HG02870 (cell line): ENCODE results near the gene OR10A3.
"Not testable (repeated sequence)": the region's sequence is repeated elsewhere in the genome, so short reads cannot be mapped to it uniquely, and the experiment has no call there.

Experiments
- ATAC-seq: cut with Tn5 transposase; IDR thresholded peaks from one replicate; pipeline ENCODE4 v1.9.1; 2021; ENCODE audit warnings: mild to moderate bottlenecking, moderate library complexity; ENCODE audit not compliant: unreplicated experiment

Gene OR10A3

DNA sequence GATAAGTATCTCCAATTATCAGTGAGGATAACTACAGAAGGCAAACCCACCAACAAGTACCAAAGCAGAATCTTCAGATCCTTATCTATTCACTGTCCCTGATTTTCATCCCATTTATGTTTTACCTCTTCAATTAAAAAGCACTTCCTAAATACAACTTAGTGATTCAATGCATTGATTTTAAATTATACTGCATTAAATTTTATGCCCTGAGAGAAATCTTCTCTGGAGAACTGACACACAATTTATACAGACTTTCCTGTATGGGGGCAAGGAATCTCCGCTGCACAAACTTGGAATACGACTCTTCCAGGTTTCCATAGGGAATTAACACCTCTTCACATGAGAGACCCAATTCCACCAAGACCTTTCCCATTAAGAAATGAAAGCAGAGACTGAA lies at the start of gene OR10A3:
Gene OR10A3, minus strand, starts transcription at position 101 of the 400 bp plus-strand sequence. CDS start 2,188 bp downstream, outside the sequence.
- ATAC-seq: no peak

GRCh38 chr11:7987560-7987883 lies 46.0 kb upstream of the OR10A3 start:
- not testable (repeated sequence) for ATAC-seq

DNA sequence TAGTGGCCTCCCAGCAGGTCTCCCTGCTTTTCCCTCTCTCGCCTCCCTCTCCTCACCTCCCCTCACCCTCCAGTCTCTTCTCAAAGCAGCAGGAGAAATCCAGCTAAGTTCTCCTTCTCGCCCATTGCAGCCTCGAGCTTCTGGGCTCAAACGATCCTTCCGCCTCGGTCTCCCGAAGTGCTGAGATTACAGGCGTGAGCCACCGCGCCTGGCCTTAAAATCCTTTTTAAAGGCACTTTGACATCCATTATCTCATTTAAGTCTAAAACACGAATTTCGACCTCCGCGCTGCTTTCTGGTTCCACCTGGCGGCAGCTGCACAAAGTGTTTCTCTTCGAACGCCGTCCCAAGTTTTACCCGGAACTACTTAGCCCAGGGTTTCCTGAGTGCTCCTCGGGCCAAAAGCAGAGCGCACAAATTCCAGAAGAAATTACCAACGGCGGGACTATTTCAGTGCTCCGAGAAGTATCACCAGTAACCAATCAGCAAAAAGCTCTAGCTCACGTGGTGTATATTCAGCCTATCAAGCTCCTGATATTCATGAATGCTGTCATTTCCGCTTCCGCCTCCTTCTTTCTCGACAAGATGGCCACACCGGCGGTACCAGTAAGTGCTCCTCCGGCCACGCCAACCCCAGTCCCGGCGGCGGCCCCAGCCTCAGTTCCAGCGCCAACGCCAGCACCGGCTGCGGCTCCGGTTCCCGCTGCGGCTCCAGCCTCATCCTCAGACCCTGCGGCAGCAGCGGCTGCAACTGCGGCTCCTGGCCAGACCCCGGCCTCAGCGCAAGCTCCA lies 45.5 kb upstream of the OR10A3 start, which contains the start of gene EIF3F:
Gene EIF3F, plus strand, starts transcription at position 570 of the 792 bp plus-strand sequence. Its CDS starts 16 bp downstream, at position 586.
- peak; percentile 97 for ATAC-seq

DNA sequence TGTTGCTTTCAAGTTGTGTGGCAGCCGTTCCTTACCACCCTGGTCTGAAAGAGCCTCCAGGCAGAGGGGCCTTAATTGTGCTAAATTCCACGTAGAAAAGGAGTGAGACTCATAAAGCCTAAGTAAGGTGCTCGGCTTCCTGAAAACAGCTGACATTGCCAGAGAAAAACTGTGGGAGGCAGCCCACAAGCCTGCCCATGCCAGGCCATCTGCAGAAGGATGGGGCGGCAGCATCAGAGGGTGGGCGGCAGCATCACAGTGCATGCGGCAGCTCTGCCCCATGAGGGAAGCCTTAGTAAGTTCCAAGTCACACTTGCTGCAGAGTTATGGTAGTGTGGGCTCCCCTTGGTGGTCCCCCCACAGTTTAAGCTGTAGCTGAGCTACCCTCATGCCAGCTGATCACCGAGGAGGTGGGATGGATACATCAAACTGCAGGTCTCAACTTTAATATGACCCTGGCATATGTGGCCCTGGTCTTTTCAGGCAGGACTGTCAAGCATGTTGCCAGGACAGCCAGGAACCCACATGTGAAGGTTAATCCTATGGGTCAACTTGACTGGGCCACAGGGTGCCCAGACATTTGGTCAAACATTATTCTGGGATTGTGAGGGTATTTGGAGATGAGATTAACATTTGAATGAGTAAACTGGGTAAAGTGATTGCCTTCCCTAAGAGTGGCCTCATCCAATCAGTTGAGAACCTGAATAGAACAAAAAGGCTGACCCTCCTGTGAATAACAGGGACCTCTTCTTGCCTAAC lies 42.5 kb upstream of the OR10A3 start:
- no peak for ATAC-seq

GRCh38 chr11:7982582-7983119 lies 41.1 kb upstream of the OR10A3 start:
- ATAC-seq: no peak

- no peak for ATAC-seq
Observed at GRCh38 chr11:7981619-7982157, 40.2 kb upstream of the OR10A3 start.

DNA sequence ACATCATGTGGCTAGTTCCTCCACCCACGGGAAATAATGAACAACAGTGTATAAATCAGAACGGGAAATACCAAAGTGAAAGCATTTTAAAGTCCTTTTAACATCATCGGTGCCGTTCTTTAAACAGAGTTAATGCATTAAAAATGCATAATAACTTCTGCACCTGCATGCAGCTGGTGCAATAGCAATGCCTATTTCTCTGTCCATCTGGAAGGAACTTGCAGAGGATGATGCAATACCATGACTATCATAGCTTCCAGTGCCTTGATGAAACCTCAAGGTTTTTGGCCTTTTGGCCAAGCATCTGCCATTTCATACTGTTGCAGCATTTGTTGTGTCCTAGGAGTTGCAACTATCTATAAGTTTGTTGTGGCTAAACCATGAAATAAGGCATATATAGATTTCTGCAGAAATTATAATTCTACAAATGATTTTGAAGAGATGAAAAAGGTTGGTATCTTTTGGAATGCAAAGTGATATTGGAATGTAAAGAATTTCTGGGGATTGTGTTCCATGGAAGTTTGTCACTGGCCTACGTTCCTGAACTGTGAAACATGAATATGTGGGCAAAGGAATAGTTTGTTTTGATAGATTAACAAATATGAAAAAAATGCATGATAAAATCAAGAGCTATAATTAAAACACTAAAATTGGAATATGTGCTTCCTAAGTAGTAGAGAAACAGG lies 35.9 kb upstream of the OR10A3 start:
- no peak for ATAC-seq

GRCh38 chr11:7974668-7975067 lies 33.2 kb upstream of the OR10A3 start:
- ATAC-seq: no peak

GRCh38 chr11:7973011-7973410 lies 31.5 kb upstream of the OR10A3 start:
- ATAC-seq: no peak

DNA sequence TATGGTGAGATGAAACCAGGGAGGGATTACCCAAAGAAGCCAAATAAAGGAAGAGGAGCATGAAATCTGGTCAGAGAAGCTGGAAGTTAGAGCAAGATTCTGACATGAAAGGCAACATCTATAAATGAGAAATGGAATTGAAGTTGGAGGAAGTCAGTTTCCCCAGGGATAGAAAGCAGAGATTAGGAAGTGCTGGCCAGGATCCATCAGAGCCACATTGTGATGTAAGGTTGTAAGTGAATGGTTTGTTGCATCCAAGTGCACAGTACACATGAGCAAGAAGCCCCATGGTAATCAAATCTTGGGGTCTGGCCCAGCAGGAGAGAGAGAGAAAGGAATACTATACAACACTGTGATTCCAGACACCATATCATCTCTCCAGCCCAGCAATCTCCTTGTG lies 30.3 kb upstream of the OR10A3 start:
- ATAC-seq: no peak

DNA sequence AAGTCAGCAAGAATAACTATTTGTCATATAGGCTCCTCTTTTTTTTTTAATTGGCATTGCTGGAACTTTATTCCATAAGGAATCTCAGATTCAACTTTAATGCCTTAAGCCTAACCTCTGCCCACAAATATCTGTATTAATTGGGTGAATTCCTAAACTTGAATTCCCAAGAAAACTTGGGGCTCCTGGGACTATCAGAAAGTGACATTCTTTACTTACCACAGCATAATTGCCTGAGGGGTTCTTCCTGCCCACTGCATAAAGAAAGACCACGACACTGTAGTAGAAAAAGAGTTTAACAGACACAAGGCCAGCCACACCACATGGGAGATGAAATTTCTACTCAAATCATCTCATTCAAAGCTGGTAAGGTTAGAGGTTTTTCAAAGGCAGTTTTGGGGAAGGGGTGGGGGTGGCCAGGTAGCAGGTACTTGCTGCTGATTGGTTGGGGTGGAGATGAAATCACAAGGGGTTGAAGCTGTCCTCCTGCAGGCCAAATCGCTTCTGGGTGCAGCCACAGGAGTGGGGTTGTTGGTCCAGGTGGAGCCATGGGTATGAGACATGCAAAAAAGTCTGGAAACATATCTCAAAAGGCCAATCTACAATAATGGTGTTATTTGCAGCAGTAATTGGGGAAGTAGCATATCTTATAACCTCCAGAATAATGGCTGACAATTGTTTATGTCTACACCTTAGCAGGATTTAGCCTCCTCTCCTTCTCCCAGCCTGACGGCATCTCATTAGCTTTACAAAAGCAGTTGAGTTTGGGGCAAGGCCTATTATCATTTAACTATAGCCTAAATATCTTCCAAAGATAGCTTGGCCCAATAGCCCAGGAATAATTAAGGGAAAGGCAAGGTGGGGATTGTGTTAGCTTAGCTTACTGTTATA lies 28.5 kb upstream of the OR10A3 start:
- ATAC-seq: no peak

DNA sequence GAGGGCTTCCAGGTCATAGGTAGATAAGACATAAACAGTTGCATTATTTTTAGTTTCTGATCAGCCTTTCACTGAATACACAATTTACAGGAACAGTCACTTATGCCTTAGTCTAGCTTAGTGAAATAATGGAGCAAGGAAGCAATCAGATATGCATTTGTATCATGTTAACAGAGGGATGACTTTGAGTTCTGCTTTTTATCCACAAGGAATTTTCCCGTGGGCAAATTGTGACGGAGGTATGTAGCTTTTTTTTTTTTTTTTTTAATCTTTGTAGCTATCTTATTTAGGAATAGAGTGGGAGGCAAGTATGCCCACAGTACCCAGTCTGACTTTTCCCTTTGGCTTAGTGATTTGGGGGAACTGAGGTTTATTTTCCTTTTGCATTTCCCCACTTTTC lies 27.2 kb upstream of the OR10A3 start:
- no peak for ATAC-seq

GRCh38 chr11:7967826-7968225 lies 26.3 kb upstream of the OR10A3 start:
- ATAC-seq: no peak

- no peak for ATAC-seq
Observed at GRCh38 chr11:7967097-7967496, 25.6 kb upstream of the OR10A3 start.

- ATAC-seq: no peak
Observed at GRCh38 chr11:7965386-7965785, 23.9 kb upstream of the OR10A3 start, which contains the start of gene NLRP10. Gene NLRP10 (minus strand): TSS chr11:7965447. CDS start chr11:7963495, 1,952 bp downstream.

GRCh38 chr11:7964873-7965272 lies 23.4 kb upstream of the OR10A3 start:
- ATAC-seq: no peak

DNA sequence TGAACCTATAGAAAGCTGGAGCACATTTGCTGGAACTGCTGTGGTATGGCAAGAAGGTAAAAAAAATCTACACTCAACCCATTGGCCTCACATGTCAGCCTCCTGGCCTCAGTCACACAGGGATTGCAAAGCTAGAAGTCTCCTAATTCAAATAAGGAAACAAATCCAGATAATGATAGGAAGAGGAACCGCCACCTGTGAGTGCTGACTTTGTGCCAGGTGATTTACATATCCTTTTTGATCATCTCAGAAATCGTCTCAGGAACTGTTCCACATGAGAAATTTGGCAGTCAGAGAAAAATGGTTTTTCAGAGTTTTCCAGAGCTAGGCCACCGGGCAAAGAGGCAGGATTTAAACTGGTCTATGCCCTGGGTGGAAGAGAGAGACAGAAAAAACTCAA lies 22.8 kb upstream of the OR10A3 start:
- ATAC-seq: no peak

- no peak for ATAC-seq
Observed at GRCh38 chr11:7955191-7955590, 13.7 kb upstream of the OR10A3 start.

DNA sequence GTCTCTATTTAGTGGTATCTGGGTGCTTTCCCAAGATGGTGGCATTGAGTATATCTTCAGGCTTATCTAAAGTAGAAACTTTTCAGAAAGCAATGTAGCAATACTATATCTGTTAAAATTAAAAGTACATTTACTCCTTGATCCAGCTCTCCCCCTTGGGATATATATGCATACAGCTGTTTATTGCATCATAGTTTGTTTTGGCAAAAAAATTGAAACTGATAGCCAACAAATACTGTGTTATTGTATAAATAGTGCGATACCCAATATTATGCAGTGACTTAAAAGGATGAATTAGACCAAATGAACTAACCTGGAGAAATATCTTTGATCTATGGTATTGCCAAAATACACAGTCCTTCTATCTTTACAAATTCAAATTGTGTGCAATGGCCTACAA lies 8.4 kb upstream of the OR10A3 start:
- ATAC-seq: no peak

- no peak for ATAC-seq
Observed at GRCh38 chr11:7944123-7944522, 2.6 kb upstream of the OR10A3 start.
